ENCODE results near the gene IL10RB.
A peak's percentile ranks its signal among the peaks of the same experiment; 100 is the strongest.
"Not testable (repeated sequence)": the region's sequence is repeated elsewhere in the genome, so short reads cannot be mapped to it uniquely, and the experiment has no call there.

IL10RB gene

GRCh38 chr21:33266050-33266788 lies at the start of gene IL10RB:
IL10RB (plus strand) TSS chr21:33266367; CDS start chr21:33266466, 99 bp downstream.
- peak; percentile 56 for DNase-seq

DNA sequence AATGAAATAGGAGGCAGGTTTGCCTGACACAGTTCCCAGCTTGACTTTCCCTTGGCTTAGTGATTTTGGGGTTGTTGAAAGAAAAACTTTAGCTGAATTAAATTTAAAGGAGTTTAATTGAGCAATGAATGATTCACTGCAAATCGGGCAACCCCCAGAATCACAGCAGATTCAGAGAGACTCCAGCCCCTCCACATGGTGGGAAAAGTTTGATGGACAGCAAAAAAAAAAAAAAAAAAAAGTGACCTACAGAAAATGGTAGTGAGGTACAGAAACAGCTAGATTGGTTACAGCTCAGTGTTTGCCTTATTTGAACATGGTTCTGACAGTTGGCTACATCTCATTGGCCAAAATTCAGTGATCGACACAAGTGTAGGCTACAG lies 49.0 kb upstream of the IL10RB start:
- DNase-seq: no peak

DNA sequence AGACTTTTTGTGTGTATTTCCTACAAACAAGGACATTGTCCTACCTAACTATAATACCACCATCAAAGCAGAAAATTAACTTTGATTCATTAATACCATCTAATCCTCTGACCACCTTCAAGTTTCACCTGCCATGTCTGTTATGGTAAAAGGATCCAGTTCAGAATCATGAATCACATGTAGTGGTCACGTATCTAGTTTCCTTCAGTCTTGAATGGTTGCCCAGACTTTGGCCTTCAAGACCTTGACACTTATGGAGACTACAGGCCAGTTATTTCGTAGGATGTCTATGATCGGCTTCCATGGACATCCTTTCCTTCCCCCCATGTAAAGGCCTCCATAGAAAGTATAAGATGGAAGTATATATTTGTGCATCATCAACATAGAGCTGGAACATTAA lies 46.9 kb upstream of the IL10RB start:
- DNase-seq: no peak

GRCh38 chr21:33219954-33220353 lies 46.2 kb upstream of the IL10RB start:
- DNase-seq: no peak

DNA sequence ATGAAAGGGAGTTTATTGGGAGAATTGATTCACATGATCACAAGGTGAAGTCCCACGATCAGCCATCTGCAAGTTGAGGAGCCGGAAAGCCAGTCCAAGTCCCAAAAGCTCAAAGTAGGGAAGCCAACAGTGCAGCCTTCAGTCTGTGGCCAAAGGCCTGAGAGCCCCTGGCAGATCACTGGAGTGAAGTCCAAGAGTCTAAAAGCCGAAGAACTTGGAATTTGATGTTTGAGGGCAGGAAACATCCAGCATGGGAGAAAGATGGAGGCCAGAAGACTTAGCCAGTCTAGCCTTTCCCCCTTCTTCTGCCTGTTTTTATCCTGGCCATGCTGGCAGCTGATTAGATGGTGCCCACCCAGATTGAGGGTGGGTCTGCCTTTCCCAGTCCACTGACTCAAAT lies 40.8 kb upstream of the IL10RB start:
- DNase-seq: not testable (repeated sequence)

DNA sequence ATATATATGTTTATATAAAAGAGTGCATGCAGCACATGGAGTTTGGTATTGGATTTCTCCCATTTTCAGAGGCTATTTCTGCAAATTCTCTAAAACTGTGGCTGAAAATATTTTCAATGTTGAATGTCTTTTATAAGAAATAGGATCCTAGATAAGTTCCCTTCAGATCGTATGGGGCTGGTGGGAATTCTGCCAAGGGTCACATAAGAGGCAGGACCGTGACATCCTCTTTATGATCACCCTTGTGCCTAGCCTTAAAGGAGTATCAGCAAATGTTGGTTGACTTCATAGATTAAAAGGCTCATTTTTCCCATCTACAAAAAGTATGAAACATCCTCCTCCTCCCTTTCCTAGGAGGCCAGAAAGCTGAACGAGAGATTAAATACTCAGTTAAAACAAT lies 37.7 kb upstream of the IL10RB start:
- no peak for DNase-seq

DNA sequence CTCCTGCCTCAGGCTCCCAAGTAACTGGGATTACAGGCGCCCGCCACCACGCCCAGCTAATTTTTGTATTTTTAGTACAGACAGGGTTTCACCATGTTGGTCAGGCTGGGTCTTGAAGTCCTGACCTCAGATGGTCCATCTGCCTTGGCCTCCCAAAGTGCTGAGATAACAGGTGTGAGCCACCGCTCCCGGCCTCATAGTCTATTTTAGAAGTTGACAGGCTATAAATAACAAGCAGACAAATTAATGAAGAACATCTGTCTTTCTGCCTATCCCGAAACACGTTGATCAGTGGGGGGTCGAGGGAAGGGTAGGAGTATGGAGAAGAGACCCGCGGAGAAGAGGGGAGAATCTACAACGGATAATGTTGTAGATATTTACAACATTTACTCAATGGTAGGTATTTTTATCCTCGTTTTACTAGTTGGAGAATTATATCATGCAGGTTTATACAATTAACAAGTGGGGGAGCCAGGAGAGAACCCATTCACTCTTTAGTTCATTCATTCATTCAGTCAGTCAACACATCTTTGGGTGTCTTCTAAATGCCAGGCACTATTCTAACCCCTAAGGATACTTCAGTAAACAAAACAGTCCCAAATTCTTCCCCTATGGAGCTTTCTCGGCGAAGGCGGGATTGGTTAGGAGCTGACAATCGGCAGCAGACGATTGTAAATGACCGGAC lies 36.9 kb upstream of the IL10RB start:
- DNase-seq: no peak

GRCh38 chr21:33229784-33230544 lies 36.2 kb upstream of the IL10RB start, which contains the start of gene IFNAR2:
IFNAR2 (plus strand) TSS chr21:33229938; CDS start chr21:33241923, 11,985 bp downstream.
- DNase-seq: peak; percentile 50

- peak; percentile 24 for DNase-seq
Observed at GRCh38 chr21:33230545-33231324, 35.4 kb upstream of the IL10RB start.

- no peak for DNase-seq
Observed at GRCh38 chr21:33231526-33231925, 34.6 kb upstream of the IL10RB start.

DNA sequence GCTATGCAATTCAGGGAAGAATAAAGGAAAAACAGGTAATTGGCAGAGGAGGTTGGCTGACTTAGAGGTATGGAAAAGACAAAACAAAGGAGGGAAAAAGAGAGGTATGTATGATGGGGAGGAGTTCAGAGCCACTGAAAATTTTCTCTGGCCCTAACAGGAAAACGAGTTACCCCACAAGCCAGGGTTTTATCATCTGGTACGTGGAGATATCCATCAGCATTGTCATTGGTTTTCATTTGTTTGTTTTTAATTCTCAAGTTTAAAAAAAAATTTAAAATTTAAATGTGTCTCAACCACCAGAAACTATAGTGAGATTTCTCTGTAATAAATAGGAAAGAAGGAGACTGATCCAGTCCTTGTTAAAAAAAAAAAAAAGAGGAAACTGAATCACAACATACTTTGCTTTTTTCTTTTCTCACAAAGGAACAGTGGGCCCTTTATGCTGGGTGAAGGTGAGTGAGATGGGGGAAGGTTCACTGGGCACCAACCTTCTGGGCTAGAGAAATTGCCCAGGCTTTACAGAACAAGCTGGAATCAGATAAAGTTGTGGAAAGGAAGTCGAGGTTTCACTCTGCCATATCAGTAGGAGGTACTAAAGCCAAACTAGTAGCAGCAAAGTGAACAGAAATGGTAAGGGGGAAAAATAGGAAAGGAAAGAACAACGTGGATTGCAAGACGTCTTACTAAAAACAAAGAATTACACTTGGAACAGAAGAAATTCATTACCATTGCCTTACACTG lies 33.7 kb upstream of the IL10RB start:
- no peak for DNase-seq

DNA sequence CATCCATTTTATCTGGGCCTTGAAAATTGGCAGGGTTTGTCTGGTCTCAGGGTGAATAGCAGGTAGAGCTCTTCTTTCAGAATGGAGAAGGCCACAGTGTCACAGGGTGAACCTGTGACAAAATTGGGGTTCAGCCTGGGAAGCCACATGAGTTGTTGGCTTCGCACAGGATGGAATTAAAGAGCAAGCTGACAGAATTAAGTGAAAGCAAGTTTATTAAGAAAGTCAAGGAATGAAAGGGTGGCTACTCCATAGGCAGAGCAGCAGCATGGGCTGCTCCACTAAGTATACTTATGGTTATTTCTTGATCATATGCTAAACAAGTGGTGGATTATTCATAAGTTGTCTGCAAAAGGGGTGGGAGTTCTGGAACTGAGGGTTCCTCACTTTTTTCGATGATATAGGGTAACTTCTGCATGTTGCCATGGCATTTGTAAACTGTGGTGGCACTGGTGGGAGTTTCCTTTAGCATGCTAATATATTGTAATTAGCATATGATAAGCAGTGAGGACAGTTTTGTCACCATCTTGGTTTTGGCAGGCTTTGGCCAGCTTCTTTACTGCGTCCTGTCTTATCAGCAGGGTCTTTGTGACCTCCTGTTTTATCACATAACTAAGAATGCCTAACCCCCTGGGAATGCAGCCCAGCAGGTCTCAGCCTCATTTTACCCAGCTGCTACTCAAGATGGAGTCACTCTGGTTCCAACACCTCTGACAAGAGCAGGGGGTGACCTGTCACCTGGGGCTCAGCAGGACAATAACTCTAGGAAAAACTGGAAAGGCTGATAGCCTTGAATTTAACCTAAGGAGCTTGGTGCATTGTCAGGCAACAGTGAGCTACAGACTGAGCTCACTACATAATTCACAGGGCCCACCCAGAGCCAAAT lies 31.3 kb upstream of the IL10RB start:
- DNase-seq: no peak

DNA sequence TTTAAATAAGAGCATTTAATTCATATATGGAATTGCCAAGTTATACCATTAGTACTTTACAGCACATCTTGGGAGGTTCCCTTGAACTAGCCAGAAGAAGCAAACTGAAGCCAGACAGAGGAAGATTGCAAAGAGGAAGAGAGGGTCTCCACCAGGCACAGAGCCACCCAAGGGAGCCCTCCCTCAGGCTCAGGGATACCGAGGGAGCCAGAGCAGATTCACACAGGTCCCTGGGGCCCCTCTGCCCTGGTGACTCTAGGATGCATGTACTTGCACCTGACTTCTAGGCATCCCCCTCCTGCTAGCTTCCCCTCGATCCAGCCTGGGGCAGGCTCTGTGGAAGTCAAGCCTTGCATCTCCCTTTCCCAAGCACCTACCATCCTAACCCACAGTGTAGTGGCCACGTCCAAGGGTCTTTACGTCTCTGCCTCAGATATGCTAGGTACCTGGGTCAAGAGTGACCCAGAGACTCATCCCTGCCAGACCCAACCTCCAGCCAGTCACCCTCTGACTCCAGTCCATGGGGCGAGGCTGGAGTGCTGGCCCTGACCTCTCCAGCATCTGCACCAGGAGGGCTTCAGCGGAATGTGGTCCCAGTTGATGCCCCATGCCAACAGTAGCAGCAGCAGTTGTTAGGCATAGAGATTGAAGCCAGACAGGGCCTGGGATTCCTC lies 30.0 kb upstream of the IL10RB start:
- DNase-seq: no peak

DNA sequence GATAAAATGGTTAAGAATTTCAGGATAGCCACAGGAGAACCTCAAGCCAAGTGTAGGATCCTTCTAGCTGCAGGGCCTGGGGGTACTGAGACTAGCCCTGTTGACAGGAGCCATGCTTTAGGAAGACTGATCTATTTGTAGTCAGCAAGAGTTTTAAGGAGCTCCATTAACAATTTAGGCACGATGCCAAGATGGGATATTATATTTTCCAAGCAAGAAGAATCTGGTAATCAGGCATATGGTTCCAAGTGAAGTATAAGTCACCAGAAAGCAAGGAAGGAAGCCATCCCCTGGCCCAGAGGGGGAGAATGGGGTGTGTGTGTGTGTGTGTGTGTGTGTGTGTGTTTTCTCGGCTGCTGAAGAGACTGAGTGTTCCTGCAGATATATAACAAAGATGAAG lies 29.4 kb upstream of the IL10RB start:
- DNase-seq: no peak

- DNase-seq: no peak
Observed at GRCh38 chr21:33237486-33237885, 28.7 kb upstream of the IL10RB start.

GRCh38 chr21:33238146-33238545 lies 28.0 kb upstream of the IL10RB start:
- DNase-seq: no peak

GRCh38 chr21:33238565-33239255 lies 27.5 kb upstream of the IL10RB start:
- no peak for DNase-seq

- not testable (repeated sequence) for DNase-seq
Observed at GRCh38 chr21:33239559-33240127, 26.5 kb upstream of the IL10RB start.

DNA sequence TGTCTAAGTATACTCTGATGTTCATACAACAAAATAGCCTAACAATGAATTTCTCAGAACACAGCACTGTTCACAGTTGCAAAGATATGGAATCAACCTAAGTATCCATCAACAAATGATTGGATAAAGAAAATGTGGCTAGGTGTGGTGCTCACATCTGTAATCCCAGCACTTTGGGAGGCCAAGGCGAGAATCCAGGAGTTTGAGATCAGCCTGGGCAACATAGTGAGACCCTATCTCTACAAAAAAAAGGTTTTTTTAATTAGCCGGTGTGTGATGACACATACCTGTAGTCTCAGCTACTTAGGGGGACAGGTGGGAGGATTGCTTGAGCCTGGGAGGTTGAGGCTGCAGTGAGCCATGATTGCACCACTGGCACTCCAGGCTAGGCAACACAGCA lies 25.8 kb upstream of the IL10RB start:
- DNase-seq: no peak

Data from NCI-H2029 (cell line).